Measurements from ENCODE around the gene RMC1.

The RMC1 gene

DNA sequence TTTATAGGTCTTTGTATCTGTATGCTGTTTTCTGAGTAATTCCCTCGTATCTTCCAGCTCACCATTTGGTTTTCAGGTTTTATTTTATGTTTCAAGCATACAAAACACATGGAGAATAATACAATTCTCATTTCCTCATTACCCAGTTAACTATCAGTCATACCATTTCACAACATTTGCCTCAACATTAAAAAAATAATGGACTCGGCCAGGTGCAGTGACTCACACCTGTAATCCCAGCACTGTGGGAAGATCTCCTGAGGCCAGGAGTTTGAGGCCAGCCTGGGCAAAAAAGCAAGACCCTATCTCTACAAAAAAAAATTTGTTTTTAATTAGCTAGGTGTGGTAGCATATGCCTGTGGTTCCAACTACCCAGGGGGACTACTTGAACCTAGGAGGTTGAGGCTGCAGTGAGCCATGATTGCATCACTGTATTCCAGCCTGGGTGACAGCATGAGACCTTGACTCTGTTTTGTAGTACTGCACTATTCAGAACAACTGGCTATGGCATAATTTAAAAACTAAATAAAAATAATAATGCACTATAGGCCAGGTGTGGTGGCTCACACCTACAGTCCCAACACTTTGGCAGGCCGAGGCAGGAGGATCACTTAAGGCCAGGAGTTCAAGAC is 62.7 kb downstream of the RMC1 start:
- TF ChIP-seq, protein P1, sequence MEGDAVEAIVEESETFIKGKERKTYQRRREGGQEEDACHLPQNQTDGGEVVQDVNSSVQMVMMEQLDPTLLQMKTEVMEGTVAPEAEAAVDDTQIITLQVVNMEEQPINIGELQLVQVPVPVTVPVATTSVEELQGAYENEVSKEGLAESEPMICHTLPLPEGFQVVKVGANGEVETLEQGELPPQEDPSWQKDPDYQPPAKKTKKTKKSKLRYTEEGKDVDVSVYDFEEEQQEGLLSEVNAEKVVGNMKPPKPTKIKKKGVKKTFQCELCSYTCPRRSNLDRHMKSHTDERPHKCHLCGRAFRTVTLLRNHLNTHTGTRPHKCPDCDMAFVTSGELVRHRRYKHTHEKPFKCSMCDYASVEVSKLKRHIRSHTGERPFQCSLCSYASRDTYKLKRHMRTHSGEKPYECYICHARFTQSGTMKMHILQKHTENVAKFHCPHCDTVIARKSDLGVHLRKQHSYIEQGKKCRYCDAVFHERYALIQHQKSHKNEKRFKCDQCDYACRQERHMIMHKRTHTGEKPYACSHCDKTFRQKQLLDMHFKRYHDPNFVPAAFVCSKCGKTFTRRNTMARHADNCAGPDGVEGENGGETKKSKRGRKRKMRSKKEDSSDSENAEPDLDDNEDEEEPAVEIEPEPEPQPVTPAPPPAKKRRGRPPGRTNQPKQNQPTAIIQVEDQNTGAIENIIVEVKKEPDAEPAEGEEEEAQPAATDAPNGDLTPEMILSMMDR (IDR thresholded peaks at IDR 0.05; ENCODE audit: extremely low read depth, missing control alignments), result no peak
- no peak for DNase-seq (ENCODE audit: low spot score)

DNA sequence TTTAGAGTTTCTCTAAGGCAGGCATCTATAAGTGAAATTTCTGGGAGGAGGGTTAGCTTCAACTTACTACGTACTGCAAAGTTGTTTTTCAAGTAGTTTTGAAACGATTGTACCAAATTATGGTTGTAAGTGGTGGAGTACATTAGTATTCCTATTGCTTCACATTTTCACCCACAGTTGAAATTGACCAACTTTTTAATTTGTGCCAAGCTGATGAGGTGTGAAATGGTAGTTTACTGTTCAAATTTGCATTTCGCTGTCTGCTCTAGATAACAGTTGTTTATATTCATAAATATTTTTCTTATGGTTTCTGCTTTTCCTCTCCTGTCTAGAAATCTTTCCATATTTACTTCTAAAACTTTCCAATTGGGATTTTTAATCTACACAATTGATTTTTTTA is 64.4 kb downstream of the RMC1 start:
- TF ChIP-seq, protein P1 (IDR thresholded peaks at IDR 0.05; ENCODE audit: extremely low read depth, missing control alignments), result no peak
- no peak for DNase-seq (ENCODE audit: low spot score)

DNA sequence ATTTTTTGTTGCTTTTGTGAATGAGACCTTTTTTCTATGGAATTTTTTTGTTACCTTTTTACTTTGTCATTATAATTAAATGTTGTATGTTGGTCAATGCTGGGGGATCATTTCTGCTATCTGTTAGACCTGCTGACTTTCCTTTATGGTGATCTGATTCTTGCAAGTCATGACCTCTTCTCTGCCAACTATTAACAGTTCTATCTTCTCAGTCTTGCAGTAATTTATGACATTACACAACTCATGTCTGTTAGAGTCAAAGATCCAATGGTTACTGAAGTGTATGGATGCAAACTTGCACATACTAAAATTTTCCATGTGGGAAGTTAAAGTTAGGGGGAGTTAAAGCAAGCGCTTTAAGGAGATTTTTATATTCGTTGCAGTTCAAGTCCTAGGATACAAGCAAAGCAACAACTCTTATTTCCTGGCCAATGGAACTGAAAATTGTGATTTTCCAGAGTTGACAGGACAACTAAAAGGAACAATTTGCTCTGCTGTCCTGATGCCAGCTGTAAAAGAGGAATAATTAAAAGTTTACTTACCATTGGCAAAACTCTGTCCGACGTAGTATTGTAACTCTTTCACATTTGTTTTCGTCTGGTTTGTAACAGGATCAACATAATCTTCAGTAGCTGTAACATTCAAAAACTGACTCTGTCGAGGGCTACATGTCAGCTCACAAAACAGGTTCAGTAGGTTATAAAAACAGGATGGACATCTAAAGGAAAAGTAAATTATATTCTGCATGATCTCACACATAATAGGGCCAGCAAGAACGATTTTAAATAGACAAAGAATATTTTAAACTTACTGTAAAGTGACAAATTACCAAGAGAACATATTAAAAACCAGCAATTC is 65.2 kb downstream of the RMC1 start:
- no peak for DNase-seq (ENCODE audit: low spot score)
- TF ChIP-seq, protein P1 (IDR thresholded peaks at IDR 0.05; ENCODE audit: extremely low read depth, missing control alignments), result no peak

DNA sequence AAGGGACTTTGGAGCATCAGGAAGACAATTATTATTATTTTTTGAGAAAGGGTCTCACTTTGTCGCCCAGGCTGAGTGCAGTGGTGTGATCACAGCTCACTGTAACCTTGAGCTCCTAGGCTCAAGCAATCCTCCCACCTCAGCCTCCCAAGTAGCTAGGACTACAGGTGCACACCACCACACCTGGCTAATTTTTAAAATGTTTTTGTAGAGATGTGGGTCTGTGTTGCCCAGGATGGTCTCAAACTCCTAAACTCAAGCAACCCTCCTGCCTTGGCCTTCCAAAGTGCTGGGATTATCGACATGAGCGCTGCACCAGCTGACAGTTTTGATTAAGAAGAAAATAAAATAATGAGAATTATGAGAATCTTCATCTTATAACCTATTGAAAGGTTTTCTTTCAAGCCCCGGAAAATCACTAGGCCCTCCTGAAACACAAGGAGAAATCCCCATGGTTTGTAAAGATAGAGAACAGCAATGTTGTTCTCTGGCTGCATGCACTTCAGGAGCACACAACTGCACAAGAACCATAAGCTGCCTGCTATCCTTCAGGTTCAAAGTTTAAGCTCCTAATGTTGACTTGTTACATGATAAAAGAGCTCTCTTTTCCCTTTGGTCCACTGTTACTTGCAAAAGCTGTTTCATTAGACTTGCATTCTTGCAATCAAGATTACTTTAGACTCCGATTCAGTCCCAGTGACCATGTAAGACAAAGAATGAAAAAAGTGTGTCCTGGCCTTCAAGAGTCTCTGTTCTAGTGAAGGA is 66.2 kb downstream of the RMC1 start:
- TF ChIP-seq, protein P1 (IDR thresholded peaks at IDR 0.05; ENCODE audit: extremely low read depth, missing control alignments), result no peak
- no peak for DNase-seq (ENCODE audit: low spot score)

DNA sequence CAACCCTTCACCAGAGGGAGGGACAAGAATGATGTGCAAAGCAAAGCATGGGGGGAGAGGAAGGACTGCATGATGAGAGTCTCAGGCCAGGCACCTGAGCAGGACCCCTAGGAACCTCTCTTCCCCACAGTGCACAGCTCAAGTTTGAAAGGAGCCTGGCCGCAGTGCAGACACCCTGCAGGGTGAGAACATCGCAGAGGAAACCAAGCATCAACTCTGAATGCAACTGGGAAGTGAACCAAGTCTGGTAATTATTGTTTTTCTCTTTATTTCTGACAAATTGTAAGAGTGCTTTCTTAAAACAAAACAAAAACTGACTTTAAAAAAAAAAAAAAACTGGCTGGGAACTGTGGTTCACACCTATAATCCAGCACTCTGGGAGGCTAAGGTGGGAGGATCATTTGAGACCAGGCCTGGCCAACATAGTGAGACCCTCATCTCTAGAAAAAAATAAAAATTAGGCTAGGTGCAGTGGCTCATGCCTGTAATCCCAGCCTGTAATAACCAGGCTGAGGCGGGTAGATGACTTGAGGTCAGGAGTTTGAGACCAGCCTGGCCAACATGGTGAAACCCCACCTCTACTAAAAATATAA is 67.7 kb downstream of the RMC1 start:
- TF ChIP-seq, protein P1 (IDR thresholded peaks at IDR 0.05; ENCODE audit: extremely low read depth, missing control alignments), result no peak
- DNase-seq (ENCODE audit: low spot score), result no peak

DNA sequence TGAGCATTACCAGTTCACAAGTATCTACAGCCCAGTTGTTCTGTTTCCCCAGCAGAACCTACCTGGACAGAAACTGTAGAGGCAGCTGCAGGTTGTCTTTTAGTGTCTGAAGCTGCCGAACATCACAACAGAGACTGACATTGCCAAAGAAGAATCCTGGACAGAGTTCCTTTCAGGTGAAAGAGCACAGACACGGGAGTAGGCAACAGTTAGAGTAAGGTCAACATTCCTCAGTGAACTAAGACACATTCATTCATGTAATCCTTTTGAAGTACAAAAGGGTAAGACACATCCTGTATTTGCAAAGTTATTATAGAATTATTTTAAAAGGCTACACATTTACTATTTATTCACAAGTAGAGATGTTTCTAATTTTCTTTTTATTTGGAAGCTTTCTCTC is 68.7 kb downstream of the RMC1 start:
- DNase-seq (ENCODE audit: low spot score), result no peak
- TF ChIP-seq, protein P1 (IDR thresholded peaks at IDR 0.05; ENCODE audit: extremely low read depth, missing control alignments), result no peak

Measured in GM20000 (cell line).